HG03442 (cell line): ENCODE results near the gene S100A16.
"Not testable (repeated sequence)": the region's sequence is repeated elsewhere in the genome, so short reads cannot be mapped to it uniquely, and the experiment has no call there.

Source experiments
- ATAC-seq: cut with Tn5 transposase; IDR thresholded peaks from one replicate; pipeline ENCODE4 v1.9.1; 2021; ENCODE audit warnings: mild to moderate bottlenecking, moderate library complexity; ENCODE audit not compliant: unreplicated experiment

Gene S100A16

GRCh38 chr1:153588482-153588881 is 24.5 kb downstream of the S100A16 start:
- no peak for ATAC-seq

GRCh38 chr1:153588033-153588432 is 24.9 kb downstream of the S100A16 start:
- ATAC-seq: not testable (repeated sequence)

- no peak for ATAC-seq
These were observed 25.6 kb downstream of the S100A16 start for GRCh38 chr1:153587314-153587713.

GRCh38 chr1:153586347-153586746 is 26.6 kb downstream of the S100A16 start:
- ATAC-seq: no peak

GRCh38 chr1:153585006-153585405 is 27.9 kb downstream of the S100A16 start:
- ATAC-seq: no peak

GRCh38 chr1:153583976-153584375 is 29.0 kb downstream of the S100A16 start:
- no peak for ATAC-seq

- not testable (repeated sequence) for ATAC-seq
These were observed 29.4 kb downstream of the S100A16 start for GRCh38 chr1:153583514-153583913.

GRCh38 chr1:153582836-153583235 is 30.1 kb downstream of the S100A16 start:
- not testable (repeated sequence) for ATAC-seq

- ATAC-seq: no peak
These were observed 34.0 kb downstream of the S100A16 start for GRCh38 chr1:153578936-153579335.

- ATAC-seq: no peak
These were observed 34.4 kb downstream of the S100A16 start for GRCh38 chr1:153578490-153578889.

- no peak for ATAC-seq
These were observed 35.3 kb downstream of the S100A16 start for GRCh38 chr1:153577624-153578051.

- no peak for ATAC-seq
These were observed 35.8 kb downstream of the S100A16 start for GRCh38 chr1:153577138-153577537.

- ATAC-seq: not testable (repeated sequence)
These were observed 37.4 kb downstream of the S100A16 start for GRCh38 chr1:153575497-153575896.

- not testable (repeated sequence) for ATAC-seq
These were observed 37.9 kb downstream of the S100A16 start for GRCh38 chr1:153575081-153575491.

GRCh38 chr1:153573351-153573750 is 39.6 kb downstream of the S100A16 start:
- ATAC-seq: no peak

GRCh38 chr1:153572569-153573015 is 40.3 kb downstream of the S100A16 start:
- ATAC-seq: no peak

- ATAC-seq: no peak
These were observed 41.2 kb downstream of the S100A16 start for GRCh38 chr1:153571706-153572105.

GRCh38 chr1:153570874-153571273 is 42.1 kb downstream of the S100A16 start:
- ATAC-seq: no peak

- no peak for ATAC-seq
These were observed 43.5 kb downstream of the S100A16 start for GRCh38 chr1:153569465-153569864.

- no peak for ATAC-seq
These were observed 44.4 kb downstream of the S100A16 start for GRCh38 chr1:153568367-153569099.

- no peak for ATAC-seq
These were observed 45.1 kb downstream of the S100A16 start for GRCh38 chr1:153567621-153568366.
